Endothelial cell of umbilical vein (primary cell): ENCODE measurements around the gene CR2.
"Not testable (repeated sequence)": the region's sequence is repeated elsewhere in the genome, so short reads cannot be mapped to it uniquely, and the experiment has no call there.

Source experiments
- EZH2 ChIP-seq: IDR thresholded peaks from 2 replicates; pipeline ENCODE4 v1.6.1; 2012; ENCODE audit warnings: borderline replicate concordance, low read depth, mild to moderate bottlenecking, moderate library complexity, low read length, inconsistent platforms; ENCODE audit not compliant: severe bottlenecking
- POLR2A ChIP-seq: IDR thresholded peaks from 2 replicates; pipeline ENCODE4 v1.6.1; 2012; ENCODE audit warnings: low read depth, mild to moderate bottlenecking, control low read depth, low read length
- POLR2AphosphoS5 ChIP-seq: IDR thresholded peaks from 2 replicates; pipeline ENCODE4 v1.6.1; 2012; ENCODE audit warnings: low read depth, mild to moderate bottlenecking, control low read depth, low read length, moderate library complexity; ENCODE audit not compliant: insufficient read depth
- TF ChIP-seq, protein P1 (sequence below), 2 donors: IDR thresholded peaks; 1 replicate in 1 of 2; 2 replicates in 1 of 2; pipeline ENCODE4 v1.5.1; 2011; ENCODE audit warnings: low read length in 2 of 2, mild to moderate bottlenecking in 2 of 2, moderate library complexity in 2 of 2, control low read depth in 1 of 2, inconsistent platforms in 1 of 2, low read depth in 1 of 2; ENCODE audit not compliant: insufficient read depth in 1 of 2; ENCODE audit errors: extremely low read depth in 1 of 2

- TF ChIP-seq, protein P1, sequence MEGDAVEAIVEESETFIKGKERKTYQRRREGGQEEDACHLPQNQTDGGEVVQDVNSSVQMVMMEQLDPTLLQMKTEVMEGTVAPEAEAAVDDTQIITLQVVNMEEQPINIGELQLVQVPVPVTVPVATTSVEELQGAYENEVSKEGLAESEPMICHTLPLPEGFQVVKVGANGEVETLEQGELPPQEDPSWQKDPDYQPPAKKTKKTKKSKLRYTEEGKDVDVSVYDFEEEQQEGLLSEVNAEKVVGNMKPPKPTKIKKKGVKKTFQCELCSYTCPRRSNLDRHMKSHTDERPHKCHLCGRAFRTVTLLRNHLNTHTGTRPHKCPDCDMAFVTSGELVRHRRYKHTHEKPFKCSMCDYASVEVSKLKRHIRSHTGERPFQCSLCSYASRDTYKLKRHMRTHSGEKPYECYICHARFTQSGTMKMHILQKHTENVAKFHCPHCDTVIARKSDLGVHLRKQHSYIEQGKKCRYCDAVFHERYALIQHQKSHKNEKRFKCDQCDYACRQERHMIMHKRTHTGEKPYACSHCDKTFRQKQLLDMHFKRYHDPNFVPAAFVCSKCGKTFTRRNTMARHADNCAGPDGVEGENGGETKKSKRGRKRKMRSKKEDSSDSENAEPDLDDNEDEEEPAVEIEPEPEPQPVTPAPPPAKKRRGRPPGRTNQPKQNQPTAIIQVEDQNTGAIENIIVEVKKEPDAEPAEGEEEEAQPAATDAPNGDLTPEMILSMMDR (IDR thresholded peaks at IDR 0.05; ENCODE audit: extremely low read depth in 1 of 2, insufficient read depth in 1 of 2, low read depth in 1 of 2, low read length in 2 of 2): not testable (repeated sequence)
- TF ChIP-seq EZH2, POLR2AphosphoS5, POLR2A: not testable (repeated sequence)
These were observed 66.5 kb downstream of the CR2 start for GRCh38 chr1:207520400-207521345.
